Sigmoid colon (tissue), 4 donors: ENCODE data around the gene SPTBN5.

Experiments
- CTCF ChIP-seq, 4 experiments: fragments of 450-650 bp in 3 of 4; fragments of 200-600 bp in 1 of 4; IDR thresholded peaks; one replicate each; pipeline ENCODE4 v1.5.1; 2016 to 2019; ENCODE audit warnings: antibody characterized with exemption in 4 of 4, mild to moderate bottlenecking in 3 of 4, moderate library complexity in 2 of 4
- EP300 ChIP-seq, 4 donors: sonication (generic); formaldehyde crosslinking; IDR thresholded peaks; one replicate each; pipeline ENCODE4 v1.6.1; 2017; ENCODE audit warnings: antibody characterized with exemption in 4 of 4
- POLR2A ChIP-seq, 2 donors: fragments of 450-650 bp; IDR thresholded peaks; one replicate each; pipeline ENCODE4 v1.6.1; 2016; ENCODE audit warnings: antibody characterized with exemption in 2 of 2, mild to moderate bottlenecking in 2 of 2, moderate library complexity in 2 of 2
- POLR2AphosphoS5 ChIP-seq, 4 donors: sonication (generic); formaldehyde crosslinking; IDR thresholded peaks; one replicate each; pipeline ENCODE4 v1.6.1; 2017; ENCODE audit warnings: antibody characterized with exemption in 4 of 4

- TF ChIP-seq CTCF (IDR thresholded peaks at IDR 0.05) (no peak), POLR2A (IDR thresholded peaks at IDR 0.05) (no peak), POLR2AphosphoS5 (IDR thresholded peaks at IDR 0.05) (no peak), EP300 (IDR thresholded peaks at IDR 0.05) (no peak)
These were observed 51.6 kb downstream of the SPTBN5 start for GRCh38 chr15:41842229-41842628.
